Stimulated activated CD4-positive, alpha-beta T cell treated with anti-CD3 and anti-CD28 coated beads, Interleukin-4, amount 100 ng/mL, for 1 hour (primary cell): ENCODE measurements around the gene ANGPTL1.

Experiments used
- DNase-seq: peaks from one replicate; pipeline ENCODE4 v3.0.0-alpha.2; 2020

ANGPTL1 gene, protein sequence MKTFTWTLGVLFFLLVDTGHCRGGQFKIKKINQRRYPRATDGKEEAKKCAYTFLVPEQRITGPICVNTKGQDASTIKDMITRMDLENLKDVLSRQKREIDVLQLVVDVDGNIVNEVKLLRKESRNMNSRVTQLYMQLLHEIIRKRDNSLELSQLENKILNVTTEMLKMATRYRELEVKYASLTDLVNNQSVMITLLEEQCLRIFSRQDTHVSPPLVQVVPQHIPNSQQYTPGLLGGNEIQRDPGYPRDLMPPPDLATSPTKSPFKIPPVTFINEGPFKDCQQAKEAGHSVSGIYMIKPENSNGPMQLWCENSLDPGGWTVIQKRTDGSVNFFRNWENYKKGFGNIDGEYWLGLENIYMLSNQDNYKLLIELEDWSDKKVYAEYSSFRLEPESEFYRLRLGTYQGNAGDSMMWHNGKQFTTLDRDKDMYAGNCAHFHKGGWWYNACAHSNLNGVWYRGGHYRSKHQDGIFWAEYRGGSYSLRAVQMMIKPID

DNA sequence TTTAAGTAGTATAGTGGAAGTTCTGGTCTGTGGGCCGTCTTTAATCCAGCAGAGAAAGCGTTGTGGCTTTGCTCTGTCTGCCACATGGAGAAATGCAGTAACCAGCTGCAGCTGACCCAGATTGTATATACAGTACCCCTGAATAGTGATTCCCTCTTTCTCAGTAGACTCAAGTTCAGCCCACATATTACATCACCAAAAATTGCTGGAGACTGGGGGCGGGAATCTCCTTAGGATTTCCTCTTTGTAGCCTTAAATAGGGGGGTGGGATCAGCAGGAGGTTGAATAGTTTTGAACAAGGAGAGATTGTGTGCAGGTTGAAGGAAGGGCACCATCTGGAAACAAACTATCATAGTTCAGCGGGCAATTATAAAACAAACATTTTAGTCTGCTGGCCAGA is at the start of gene ANGPTL1:
ANGPTL1 (minus strand) TSS at position 134 of the 400 bp plus-strand sequence. CDS start 5,301 bp downstream, outside the sequence.
- DNase-seq: no peak

DNA sequence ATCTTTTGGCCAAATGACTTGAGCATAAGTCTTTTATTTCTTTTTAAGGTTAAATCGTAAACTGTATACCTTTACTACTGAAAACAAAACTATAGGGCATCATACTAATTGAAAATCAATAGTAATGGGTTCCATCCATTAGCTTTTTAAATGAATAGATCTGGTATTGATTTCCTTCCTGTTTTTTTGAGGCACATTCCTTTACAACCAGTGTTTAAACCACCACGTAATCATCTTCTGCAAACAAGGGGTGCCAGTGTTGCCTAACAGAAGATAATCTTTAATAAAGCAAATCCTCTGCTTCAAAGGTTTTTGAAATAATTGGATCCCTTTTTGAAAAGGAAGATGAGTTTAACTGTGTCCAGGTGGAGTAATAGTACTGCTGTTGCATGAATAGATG is 48.7 kb upstream of the ANGPTL1 start:
- no peak for DNase-seq

DNA sequence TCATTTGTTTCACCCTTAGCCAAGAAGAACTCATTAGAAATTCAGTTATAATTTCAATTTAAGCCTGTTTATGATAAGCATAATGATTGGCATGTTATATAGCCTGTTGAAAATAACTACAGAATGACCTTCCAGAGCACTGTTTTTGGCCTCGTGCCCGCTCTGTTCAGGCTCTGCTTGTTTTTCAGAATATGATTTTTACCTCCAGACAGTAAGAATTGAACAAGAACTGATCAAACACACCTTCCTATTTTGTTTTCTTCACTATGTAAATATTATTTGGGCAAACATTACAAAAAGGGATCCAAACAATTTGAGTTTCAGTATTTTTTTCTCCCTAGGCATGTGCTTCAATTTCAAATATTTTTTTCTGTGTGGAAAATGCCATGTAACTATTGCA is 48.1 kb upstream of the ANGPTL1 start:
- no peak for DNase-seq

DNA sequence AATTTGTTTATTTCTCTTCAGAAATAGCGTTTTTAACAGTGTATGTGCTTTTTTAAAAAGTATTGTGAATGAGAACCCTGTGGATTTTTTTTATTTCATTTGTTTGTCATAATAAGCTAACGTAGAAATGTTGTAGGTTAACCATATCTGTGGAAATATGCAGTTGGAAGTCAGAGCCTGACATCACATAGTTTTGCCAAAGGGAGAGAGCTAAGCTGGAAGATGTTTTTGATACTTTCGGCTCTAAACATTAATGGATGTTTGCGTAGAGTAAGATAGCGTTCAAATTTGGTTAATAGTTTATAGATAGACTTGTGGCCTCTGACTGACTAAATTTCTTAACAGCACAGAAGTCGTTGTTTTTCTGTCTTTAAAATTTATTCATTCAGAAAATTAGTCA is 47.4 kb upstream of the ANGPTL1 start:
- DNase-seq: no peak

DNA sequence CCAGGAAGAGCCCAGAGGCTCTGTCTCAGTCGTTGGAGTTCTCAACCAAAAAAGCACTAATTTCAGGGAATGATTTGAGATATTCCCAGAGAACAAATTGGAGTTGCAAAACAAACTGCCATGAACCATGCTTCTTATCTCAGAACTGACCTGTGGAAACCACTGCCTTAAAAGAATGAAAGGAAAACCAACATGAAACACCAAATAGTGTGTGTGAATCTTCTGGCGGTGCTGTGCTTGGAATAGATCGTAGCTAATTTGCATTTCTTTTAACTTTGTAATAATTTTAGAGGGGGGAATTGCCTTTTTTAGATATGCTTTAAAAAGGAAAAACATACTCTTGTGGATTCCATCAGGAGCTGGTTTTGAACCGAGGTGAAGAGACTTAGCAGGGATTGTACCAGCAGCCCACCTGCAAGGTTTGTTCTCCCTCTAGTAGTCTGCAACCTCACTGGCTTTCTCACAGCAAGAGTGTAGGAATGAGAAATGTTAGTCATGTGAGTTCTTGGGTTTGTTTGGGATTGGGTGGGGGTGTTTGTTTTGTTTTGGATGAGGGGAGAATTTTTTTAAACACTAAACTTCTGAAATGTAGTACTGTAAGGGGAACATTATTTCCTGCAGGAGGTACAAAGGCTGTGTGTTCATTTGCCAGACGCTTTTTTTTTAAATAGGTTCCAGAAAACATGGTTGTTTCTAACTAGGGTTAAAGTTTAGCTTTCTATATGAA is 45.7 kb upstream of the ANGPTL1 start:
- no peak for DNase-seq

DNA sequence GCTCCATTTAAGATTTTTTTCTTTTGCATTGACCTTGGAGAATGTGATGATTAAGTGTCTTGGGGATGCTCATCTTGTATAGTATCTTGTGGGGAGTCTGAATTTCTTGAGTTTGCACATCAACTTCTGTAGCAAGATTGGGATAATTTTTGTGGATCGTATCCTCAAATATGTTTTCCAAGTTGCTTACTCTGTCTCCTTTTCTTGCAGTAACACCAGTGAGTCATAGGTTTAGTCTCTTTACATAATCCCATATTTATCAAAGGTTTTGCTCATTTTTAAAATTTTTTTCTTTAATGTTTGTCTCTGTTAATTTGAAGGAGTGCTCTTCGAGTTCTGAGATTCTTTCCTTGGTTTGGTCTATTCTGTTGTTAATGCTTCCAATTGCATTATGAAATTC is 41.7 kb upstream of the ANGPTL1 start:
- DNase-seq: no peak

DNA sequence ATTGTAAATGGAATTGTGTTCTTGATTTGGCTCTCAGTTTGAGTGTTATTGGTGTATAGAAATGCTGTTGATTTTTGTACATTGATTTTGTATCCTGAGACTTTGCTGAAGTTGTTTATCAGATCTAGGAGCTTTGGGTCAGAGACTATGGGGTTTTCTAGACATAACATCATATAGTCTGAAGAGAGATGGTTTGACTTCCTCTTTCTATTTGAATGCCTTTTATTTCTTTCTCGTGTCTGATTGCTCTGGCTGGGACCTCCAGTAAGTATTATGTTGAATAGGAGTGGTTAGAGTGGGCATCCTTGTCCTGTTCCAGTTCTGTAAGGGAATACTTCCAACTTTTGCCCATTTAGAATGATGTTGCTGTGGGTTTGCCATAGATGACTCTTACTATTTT is 39.1 kb upstream of the ANGPTL1 start:
- DNase-seq: no peak

DNA sequence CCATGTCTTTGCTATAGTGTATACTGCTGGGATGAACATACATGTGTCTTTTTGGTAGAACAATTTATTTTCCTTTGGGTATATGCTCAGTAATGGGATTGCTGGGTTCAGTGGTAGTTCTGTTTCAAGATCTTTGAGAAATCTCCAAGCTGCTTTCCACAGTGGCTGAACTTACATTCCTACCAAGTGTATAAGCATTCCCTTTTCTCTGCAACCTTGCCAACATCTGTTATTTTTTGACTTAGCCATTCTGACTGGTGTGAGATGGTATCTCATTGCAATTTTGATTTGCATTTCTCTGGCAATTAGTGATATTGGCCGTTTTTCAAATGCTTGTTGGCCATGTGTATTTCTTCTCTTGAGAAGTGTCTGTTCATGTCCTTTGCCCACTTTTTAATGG is 37.5 kb upstream of the ANGPTL1 start:
- no peak for DNase-seq

DNA sequence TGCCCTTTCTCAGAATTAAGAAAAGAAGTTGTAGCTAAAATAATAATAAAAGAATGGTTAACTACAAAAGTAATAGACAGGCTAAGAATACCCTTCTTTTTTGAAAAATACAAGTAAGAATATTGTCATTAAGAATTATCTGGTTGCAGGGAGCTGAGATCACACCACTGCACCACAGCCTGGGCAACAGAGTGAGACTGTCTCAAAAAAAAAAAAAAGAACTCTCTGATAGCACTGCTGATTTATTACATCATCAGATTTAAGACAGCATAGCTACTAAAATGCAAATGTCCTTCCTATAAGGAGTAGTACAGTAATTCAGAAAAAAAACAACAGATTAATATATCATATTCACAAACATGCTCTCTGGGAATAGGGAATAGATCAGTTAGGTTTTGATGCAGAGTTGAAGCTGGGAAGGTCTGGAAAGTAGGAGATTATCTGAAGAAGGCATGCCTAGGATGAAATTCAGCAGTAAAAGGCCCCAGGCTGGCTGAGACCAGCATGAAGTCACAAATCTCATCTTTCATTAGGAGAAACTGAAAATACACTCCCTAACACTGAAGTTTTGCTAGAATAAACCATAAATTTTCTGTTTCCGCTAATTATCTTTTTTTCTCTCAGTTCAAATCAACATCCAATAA is 30.7 kb upstream of the ANGPTL1 start:
- DNase-seq: no peak

DNA sequence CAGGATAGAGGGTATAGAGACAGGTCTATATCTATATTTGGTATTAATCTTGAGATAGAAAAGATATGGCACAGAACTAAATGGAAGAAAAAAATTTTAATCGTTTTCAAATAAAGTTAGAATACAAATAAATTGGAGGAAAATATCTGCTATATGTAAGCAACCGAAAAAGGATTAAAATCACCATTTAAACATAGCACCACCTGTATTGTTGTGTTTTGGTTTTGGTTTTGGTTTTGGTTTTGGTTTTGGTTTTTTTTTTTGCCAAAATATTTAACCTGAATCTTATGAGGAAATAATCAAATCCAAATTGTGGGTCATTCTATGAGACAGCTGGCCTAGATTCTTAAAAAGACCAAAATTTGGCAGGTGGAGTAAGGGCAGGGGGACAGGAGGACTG is 28.5 kb upstream of the ANGPTL1 start:
- DNase-seq: no peak

DNA sequence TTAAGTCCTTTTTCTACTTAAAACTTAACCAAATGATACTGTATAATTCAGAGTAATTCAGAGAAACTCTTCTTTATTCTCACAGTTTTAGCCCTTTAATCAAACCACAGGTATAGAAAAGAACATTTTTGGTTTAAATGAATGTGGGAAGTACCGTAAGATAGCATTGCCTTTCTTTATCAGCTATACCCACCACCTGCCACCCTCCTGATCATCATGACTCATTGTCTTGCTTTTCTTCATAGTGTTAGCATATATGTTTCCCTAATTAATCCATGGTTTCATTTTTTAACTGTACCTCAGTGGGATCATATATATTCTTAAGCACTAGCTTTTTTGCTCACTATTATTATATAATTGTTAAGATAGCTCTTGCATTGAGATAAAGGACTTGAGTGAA is 27.5 kb upstream of the ANGPTL1 start:
- DNase-seq: no peak

DNA sequence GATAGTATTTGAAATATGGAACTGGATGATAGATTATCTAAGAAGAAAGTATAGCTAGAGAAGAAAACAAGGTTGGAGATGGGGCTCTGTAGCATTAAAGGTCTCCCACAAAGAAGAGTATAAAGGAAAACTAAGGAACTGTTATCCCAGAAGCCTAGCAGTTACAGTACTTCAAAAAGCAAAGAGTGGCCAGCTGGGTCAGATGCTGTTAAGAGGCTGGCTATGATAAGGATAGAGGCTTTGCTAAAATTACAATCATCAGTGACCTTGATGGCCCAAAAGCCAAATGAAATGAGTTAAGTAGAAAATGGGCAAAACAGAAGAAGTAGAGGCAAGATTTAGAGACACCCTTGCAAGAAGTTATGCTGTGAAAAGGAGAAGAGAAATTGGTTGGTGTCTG is 25.1 kb upstream of the ANGPTL1 start:
- DNase-seq: no peak

DNA sequence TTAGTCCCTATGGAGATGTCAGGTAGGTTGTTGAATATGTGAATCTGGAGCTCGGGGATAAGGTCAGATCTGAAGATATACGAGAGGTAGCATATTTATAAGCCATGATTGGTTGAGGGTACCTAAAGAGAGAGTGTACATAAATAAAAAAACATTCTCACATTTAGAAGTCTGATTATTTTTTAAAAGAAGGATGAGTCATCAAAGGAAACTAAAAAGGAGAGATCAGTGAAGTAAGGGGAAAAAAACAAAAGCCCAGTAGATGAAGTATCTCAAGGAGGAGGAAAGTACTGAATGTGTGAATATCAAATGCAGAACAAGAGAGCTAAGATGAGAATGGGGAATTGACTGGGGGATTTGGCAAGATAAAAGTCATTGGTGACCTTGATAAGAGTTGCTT is 15.7 kb upstream of the ANGPTL1 start:
- no peak for DNase-seq

DNA sequence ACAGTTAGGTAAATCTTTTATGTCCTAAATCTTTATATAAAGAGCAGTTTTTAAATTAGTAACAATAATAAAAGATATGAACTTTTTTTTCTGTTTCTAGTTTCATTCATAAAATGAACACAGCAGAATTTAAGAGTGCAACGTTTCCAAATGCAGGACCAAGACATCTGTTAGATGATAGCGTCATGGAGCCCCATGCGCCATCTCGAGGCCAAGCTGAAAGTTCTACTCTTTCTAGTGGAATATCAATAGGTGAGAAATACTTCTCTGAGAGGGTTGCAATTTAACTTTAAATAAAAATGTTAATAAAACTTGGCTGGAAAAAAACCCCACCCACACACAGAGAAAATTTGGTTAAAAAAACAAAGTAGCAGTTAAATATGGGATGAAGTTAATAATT is 15.0 kb upstream of the ANGPTL1 start:
- no peak for DNase-seq

DNA sequence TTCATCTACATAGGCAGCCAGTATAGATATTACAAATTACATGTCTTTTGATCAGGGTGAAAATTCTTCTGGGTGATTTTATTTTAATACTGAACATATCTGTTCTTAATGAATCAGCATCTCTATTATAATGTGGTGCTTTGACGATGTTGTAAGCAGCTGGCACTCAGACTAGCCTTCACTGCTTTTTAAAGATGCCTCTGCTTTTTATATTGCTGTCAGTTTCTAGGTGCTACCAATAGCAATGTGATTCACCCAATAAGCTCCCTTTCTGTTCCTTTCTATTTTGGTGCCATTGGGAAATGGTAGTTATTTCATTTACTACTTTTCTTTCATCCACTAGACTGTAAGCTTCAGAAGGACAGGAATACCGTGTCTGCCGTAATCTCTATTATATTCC is 11.1 kb upstream of the ANGPTL1 start:
- DNase-seq: no peak

DNA sequence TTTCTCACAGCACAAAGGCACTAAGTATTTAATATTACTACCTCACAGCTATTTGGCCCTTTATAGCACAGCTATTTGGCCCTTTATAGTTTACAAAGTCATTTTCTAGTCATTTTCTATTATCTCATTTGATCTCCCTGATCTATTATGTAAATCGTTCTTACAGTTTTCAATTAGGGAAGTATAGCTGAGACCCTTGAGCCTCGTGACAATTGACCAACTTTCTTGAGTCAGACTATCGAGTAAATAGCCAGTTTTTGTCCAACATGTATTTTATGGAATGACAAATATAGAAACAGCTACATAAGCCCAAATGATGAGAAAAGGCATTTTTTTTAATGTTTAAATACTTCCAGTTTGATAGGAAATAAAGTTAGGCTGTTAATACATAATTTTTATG is 7.0 kb upstream of the ANGPTL1 start:
- no peak for DNase-seq

DNA sequence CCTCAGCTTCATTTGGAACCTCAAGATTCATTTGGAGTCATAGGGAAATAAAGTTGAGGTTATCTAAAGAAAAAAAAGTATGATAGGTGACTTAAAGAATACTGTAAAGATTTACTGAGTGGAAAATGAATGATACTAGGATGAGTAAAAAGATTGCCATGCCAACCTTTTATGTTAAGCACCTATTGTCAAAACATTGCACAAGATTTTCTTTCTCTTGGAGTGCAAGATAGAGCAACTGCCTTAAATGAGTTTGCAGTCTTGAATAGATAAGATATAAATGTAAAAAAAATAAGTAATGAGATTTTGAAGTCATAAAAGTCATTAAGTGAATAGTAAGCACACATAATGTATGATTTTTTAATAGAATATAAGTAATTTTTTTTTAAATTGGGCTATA is 5.1 kb upstream of the ANGPTL1 start:
- DNase-seq: no peak

DNA sequence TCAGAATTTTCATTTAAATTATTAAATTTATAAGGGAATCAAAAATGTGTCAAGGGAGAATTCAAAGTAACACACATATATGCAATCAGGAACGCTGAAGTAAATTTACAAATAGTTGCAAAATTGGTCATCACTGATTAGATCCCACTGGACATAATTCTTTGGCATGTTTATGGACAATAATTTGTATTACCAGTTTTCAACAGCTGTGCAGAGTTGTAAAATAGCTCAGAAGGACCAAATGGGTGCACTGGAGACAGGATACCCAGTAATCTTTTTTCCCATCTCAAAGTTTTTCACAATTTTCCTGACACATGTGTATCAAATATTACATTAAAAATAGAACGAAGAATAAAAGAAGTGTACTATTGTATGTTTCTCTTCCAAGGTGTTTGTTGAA is 4.1 kb upstream of the ANGPTL1 start:
- DNase-seq: no peak

DNA sequence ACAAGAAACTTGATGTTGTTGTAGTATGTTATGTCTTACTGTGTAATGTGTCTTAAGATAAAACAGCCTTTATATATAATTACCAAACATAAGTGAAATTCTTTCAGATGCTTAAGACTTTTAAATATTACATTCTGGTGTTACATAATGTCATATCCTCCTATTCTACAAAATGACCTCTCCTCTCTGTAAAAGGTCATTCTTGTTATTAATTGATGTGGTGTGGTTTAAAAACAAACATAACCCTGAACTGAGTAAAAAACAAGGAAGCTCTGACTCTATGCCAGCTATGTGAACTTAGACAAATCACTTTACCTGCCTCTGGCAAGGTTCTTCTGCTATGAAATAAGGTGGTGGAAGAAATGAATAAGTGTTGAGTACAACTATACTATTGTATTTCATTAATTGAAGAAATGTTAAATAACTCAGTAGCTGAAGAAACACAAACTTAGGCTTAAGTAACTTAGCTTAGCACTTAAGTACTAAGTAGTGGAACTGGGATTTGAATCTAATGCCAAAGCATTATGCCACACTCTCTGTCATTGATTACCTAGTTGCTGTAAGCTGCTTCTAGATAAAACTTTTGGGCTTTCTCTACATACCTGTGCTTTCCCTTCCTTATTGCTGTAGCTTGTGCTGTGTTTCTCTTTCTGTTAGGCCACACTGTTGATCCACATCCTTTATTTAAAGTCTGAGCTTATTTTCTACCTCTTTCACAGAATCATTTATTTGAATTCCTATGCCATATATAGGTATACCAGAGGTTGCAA is 859 bp upstream of the ANGPTL1 start:
- DNase-seq: no peak

DNA sequence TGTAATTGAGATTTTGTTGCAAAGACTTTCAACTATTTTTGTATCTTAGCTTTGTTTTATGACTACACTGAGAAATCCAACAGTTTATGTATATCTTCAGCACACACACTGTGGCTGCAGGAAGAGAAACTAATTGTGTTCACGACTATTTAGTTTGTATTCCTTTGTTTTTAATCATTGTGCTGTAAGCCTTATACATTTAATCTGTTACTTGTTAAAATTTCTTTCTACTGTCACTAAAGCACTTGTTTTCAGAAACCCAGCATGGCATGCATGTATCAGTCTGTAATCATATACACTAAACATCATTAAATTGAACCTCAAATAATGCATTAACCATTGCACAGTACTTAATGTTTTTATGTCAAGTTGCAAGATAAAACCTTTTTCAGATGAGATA is 656 bp downstream of the ANGPTL1 start:
- DNase-seq: no peak

DNA sequence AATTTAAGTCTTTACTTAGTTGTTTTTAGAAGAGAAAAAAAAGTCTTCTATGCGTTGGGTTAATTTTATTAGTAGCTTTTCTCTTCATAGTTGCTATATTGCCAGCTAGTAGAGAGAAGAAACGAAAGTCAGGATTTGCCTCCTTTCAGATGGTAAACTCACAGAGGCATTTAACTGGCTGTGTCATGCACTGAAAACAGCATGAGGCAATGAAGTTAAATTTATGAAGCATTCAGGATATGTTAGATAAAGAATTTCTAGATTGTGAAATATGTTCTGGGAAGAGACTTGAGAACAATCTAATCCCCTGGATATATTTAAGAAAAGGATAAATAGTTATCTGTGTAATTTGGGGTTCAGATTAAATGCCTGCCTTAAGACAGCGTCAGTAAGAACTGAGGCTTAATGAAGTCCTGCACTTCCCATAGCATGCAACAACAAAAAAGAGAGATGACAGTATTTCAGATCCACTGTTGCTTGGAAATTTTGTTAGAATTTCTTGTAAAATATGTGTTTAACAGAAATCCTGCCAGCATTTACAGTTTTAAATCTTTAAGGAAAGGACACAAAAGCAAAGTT is 1.7 kb downstream of the ANGPTL1 start:
- DNase-seq: no peak

DNA sequence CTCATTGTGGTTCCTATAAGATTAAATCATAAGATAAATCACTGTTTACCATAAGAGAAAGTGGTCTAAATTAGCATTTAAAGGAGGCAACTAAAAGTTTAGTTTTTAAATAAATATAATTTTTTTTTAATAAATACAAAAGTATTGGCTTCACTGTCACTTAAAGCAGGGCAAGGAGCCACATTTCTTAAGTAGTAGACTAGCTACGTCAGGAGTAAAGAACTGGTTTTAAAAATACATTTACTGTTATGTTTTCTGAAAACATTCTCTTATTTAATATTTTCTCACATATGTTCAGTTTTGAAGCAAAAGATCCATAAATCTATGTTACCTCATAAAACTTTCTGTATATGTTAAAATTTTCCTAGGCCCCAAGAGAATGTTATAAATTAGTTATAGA is 2.2 kb downstream of the ANGPTL1 start:
- no peak for DNase-seq

DNA sequence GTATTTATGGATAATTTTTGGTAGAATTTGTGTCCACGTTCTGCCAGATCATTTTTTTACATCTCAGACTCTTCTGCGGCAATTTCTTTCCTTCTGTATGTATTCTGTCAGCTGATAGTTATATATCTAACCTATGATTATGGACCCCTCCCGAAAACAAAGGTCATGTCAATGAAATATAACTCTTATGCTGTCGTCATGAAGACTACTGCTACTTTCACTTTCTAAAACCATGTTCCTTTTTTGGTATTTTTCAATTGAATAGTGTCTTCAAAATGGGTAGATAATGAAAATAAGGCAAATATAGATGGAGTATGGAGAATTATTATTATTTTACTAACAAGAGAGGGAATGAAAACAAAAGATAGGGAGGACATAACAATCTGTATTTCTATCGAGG is 3.2 kb downstream of the ANGPTL1 start:
- no peak for DNase-seq
